Neural progenitor cell (in vitro differentiated cells): ENCODE data around the gene ARF3.

Experiments used
- CTCF ChIP-seq: fragments of 200-600 bp; sonication (generic); IDR thresholded peaks from 2 replicates; pipeline ENCODE4 v1.5.1; 2017; ENCODE audit warnings: antibody characterized with exemption, mild to moderate bottlenecking
- EZH2 ChIP-seq: fragments of 200-600 bp; sonication (generic); IDR thresholded peaks from 2 replicates; pipeline ENCODE4 v1.6.1; 2017; ENCODE audit warnings: antibody characterized with exemption, mild to moderate bottlenecking, moderate library complexity

GRCh38 chr12:48988030-48988649, 30.9 kb upstream of the ARF3 start:
- TF ChIP-seq CTCF (peak; percentile 94), EZH2 (no peak)
